CD14-positive monocyte (primary cell): ENCODE results near the gene DMWD. TPM values are rescaled to one million over a fixed set of nuclear protein-coding genes. Genes with fewer than 3 reads are reported as not detected.

Experiments used
- DNase-seq, 3 donors: peaks; one replicate each; pipeline ENCODE4 v3.0.0-alpha.2; 2011 to 2022
- H2AFZ ChIP-seq: 2 replicates; pipeline ENCODE4 v1.6.0; 2012; ENCODE audit warnings: mild to moderate bottlenecking, low read depth, low read length, inconsistent platforms; ENCODE audit not compliant: insufficient read depth, poor library complexity, severe bottlenecking
- H3K27ac ChIP-seq, 2 donors: 1 replicate in 1 of 2; 2 replicates in 1 of 2; pipeline ENCODE4 v1.5.1; 2012 to 2013; ENCODE audit warnings: low read length in 2 of 2, control low read depth in 1 of 2, inconsistent platforms in 1 of 2, low read depth in 1 of 2, mild to moderate bottlenecking in 1 of 2
- H3K27me3 ChIP-seq, 2 donors: one replicate each; pipeline versions ENCODE4 v1.6.0 to v1.6.1; 2011 to 2013; ENCODE audit warnings: low read length in 2 of 2; ENCODE audit not compliant: control insufficient read depth in 2 of 2, insufficient read depth in 2 of 2
- H3K36me3 ChIP-seq, 2 donors: replicated peaks in 1 of 2; 1 replicate in 1 of 2; 2 replicates in 1 of 2; pipeline versions ENCODE4 v1.5.1 to v1.6.1; 2012 to 2013; ENCODE audit warnings: low read length in 2 of 2, control low read depth in 1 of 2, inconsistent platforms in 1 of 2, mild to moderate bottlenecking in 1 of 2; ENCODE audit not compliant: insufficient read depth in 2 of 2, control insufficient read depth in 1 of 2
- H3K4me1 ChIP-seq, 2 donors: 1 replicate in 1 of 2; 2 replicates in 1 of 2; pipeline versions ENCODE4 v1.5.1 to v1.6.1; 2012 to 2013; ENCODE audit warnings: low read length in 2 of 2, control low read depth in 1 of 2, inconsistent platforms in 1 of 2, mild to moderate bottlenecking in 1 of 2, moderate library complexity in 1 of 2; ENCODE audit not compliant: insufficient read depth in 2 of 2, control insufficient read depth in 1 of 2
- H3K4me2 ChIP-seq: replicated peaks from 2 replicates; pipeline ENCODE3; 2012; ENCODE audit warnings: low read length, moderate library complexity, mild to moderate bottlenecking; ENCODE audit not compliant: poor library complexity, severe bottlenecking; ENCODE audit errors: extremely low read depth
- H3K4me3 ChIP-seq, 3 experiments: fragments of 200-600 bp in 1 of 3; sonication (generic) in 1 of 3; replicated peaks in 1 of 3; 1 replicate in 2 of 3; 2 replicates in 1 of 3; pipeline ENCODE4 v1.5.1; 2011 to 2013; ENCODE audit warnings: low read length in 3 of 3, mild to moderate bottlenecking in 3 of 3, control low read depth in 2 of 3, low read depth in 2 of 3, inconsistent platforms in 1 of 3, moderate library complexity in 1 of 3
- H3K79me2 ChIP-seq: 2 replicates; pipeline ENCODE4 v1.6.0; 2012; ENCODE audit warnings: mild to moderate bottlenecking, control low read depth, inconsistent platforms, low read length, moderate library complexity; ENCODE audit not compliant: insufficient read depth
- H3K9ac ChIP-seq: 2 replicates; pipeline ENCODE4 v1.6.0; 2017; ENCODE audit warnings: low read length, mild to moderate bottlenecking; ENCODE audit not compliant: insufficient read depth, poor library complexity, severe bottlenecking
- H3K9me3 ChIP-seq, 2 donors: replicated peaks in 1 of 2; 1 replicate in 1 of 2; 2 replicates in 1 of 2; pipeline versions ENCODE4 v1.5.1 to v1.6.1; 2012 to 2013; ENCODE audit warnings: low read length in 2 of 2, control low read depth in 1 of 2; ENCODE audit not compliant: control insufficient read depth in 1 of 2, insufficient read depth in 1 of 2
- H4K20me1 ChIP-seq: 2 replicates; pipeline ENCODE4 v1.6.0; 2012; ENCODE audit warnings: mild to moderate bottlenecking, low read length, control low read depth, moderate library complexity; ENCODE audit not compliant: insufficient read depth
- H3K27ac Mint-ChIP-seq, 7 donors: one replicate each; pipeline ENCODE4 v1.8.0; 2020; ENCODE audit warnings: mild to moderate bottlenecking in 7 of 7, mixed read lengths in 7 of 7, moderate library complexity in 6 of 7, inconsistent platforms in 2 of 7
- H3K27me3 Mint-ChIP-seq, 3 donors: one replicate each; pipeline ENCODE4 v1.8.0; 2021 to 2022; ENCODE audit warnings: low read depth in 3 of 3, mild to moderate bottlenecking in 3 of 3, mixed read lengths in 3 of 3, moderate library complexity in 3 of 3, inconsistent platforms in 1 of 3
- H3K36me3 Mint-ChIP-seq, 2 donors: one replicate each; pipeline ENCODE4 v1.8.0; 2020; ENCODE audit warnings: mixed read lengths in 2 of 2, inconsistent platforms in 1 of 2, mild to moderate bottlenecking in 1 of 2
- H3K4me1 Mint-ChIP-seq: one replicate; pipeline ENCODE4 v1.8.0; 2020; ENCODE audit warnings: mild to moderate bottlenecking, mixed read lengths
- H3K4me3 Mint-ChIP-seq, 2 donors: one replicate each; pipeline ENCODE4 v1.8.0; 2020; ENCODE audit warnings: mild to moderate bottlenecking in 2 of 2, mixed read lengths in 2 of 2, moderate library complexity in 1 of 2
- H3K9me3 Mint-ChIP-seq, 7 donors: one replicate each; pipeline ENCODE4 v1.8.0; 2020 to 2022; ENCODE audit warnings: mixed read lengths in 7 of 7, mild to moderate bottlenecking in 6 of 7, moderate library complexity in 6 of 7, inconsistent platforms in 2 of 7
- WGBS: methylation state at CpG from one replicate; pipeline ENCODE4 v1.1.5; 2013; ENCODE audit warnings: missing lambda C conversion rate; ENCODE audit not compliant: insufficient coverage; 5-methylcytosine and 5-hydroxymethylcytosine counted together
- intact Hi-C, 2 donors: fragments of 100-400 bp; cut with micrococcal nuclease; formaldehyde crosslinking; loops; one replicate each; pipeline versions ENCODE4 v1.15.0 to v1.15.1; 2023
- polyA plus RNA-seq, 3 donors: library from polyadenylated mRNA; depleted of rRNA in 1 of 3; unstranded in 2 of 3; stranded (reverse) in 1 of 3; fragments of 300-500 nt in 2 of 3; fragments of >200 nt in 1 of 3; fragmentation: Illumina TruSeq in 2 of 3; gene quantifications; 1 replicate in 2 of 3; 2 replicates in 1 of 3; pipeline ENCODE4 v1.2.3, GENCODE V29; 2012 to 2021
- TF ChIP-seq, protein P1 (sequence below): fragments of 200-600 bp; IDR thresholded peaks from one replicate; pipeline ENCODE4 v1.8.0; 2022; ENCODE audit warnings: antibody characterized with exemption, mild to moderate bottlenecking

DMWD gene
- polyA plus RNA-seq, 3 donors: 1.5 to 3.4 (median 2.4) TPM

- H3K9me3 Mint-ChIP-seq: peaks cover 4 to 22% (median 9%) of the 10 kb centered on the region in 7 donors
- Histone ChIP-seq H3K4me1 (peaks cover 13 to 18% of the 10 kb centered on the region in 2 donors), H3K9ac (no peak overlapping the region), H2AFZ (no peak overlapping the region), H3K27me3 (peaks cover 14 to 71% of the 10 kb centered on the region in 2 donors), H3K79me2 (no peaks in the 10 kb centered on the region), H3K36me3 (no peaks in the 10 kb centered on the region), H3K27ac (no peak overlapping the region), H3K9me3 (peaks cover 7% of the 10 kb centered on the region in 2 donors), H3K4me3 (no peak overlapping the region), H3K4me2 (no peak overlapping the region), H4K20me1 (peaks cover 4% of the 10 kb centered on the region)
- peaks cover 78 to 87% (median 85%) of the 10 kb centered on the region in 3 donors for H3K27me3 Mint-ChIP-seq
- peak overlapping the region in 1 of 7 donors; percentile 19 for H3K27ac Mint-ChIP-seq
- peak overlapping the region in 1 of 2 donors; percentile 81 for H3K4me3 Mint-ChIP-seq
- intact Hi-C loops: no loop called here
- peaks cover 16% of the 10 kb centered on the region for H3K4me1 Mint-ChIP-seq
- no peaks in the 10 kb centered on the region for H3K36me3 Mint-ChIP-seq
- DNase-seq: no peak
- 88% methylated on average over 4 of the region's 8 CpGs for WGBS
- TF ChIP-seq, protein P1, sequence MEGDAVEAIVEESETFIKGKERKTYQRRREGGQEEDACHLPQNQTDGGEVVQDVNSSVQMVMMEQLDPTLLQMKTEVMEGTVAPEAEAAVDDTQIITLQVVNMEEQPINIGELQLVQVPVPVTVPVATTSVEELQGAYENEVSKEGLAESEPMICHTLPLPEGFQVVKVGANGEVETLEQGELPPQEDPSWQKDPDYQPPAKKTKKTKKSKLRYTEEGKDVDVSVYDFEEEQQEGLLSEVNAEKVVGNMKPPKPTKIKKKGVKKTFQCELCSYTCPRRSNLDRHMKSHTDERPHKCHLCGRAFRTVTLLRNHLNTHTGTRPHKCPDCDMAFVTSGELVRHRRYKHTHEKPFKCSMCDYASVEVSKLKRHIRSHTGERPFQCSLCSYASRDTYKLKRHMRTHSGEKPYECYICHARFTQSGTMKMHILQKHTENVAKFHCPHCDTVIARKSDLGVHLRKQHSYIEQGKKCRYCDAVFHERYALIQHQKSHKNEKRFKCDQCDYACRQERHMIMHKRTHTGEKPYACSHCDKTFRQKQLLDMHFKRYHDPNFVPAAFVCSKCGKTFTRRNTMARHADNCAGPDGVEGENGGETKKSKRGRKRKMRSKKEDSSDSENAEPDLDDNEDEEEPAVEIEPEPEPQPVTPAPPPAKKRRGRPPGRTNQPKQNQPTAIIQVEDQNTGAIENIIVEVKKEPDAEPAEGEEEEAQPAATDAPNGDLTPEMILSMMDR: no peak
Measured at GRCh38 chr19:45804959-45805230, 12.2 kb upstream of the DMWD start.

DNA sequence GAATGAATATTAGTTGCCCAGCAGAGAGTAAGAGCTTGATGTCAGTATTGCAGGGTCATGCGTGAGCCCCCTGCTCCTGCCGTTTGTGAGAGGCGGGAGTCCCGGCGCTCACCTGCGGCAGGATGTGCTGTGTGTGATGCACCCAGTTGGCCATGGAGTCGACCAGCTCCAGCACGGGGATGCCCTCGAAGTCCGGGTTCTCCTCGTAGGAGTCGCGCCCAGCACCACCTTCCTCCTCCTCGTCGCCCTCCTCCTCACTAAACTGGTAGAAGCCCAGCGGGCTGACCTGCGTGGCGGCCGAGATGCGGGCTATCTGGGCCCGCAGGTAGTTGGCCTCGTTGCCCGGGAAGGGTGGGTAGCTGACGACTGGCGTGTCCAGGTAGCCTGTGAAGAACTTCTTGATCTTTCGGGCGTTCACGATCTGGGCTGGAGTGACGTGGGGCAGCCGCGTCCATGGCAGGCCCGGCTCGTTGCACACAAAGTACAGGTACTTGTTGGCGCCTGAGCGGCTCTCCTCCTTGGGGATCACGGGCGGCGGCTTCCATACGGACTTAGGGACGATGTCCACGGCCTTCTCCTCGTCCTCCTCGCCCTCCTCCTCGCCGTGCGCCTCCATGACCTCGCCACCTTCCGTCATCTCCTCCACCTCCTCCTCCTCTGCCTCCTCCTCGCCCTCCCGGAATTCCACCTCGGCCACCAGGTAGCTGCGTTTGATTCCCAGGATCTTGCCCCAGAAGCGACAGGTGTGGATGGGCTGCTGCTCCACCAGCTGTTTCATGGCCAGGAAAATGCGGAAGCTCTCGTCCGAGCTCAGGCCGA lies 11.7 kb upstream of the DMWD start:
- intact Hi-C loops: no loop called here

More for the DNA sequence above, 11.7 kb upstream of the DMWD start:
- H3K4me2 ChIP-seq: no peak overlapping the region
- H3K9me3 Mint-ChIP-seq: peaks cover 4 to 25% (median 9%) of the 10 kb centered on the region in 7 donors
- H3K79me2 ChIP-seq: no peaks in the 10 kb centered on the region
- no peak overlapping the region for H3K27ac Mint-ChIP-seq
- H3K27me3 ChIP-seq: peaks cover 17 to 76% of the 10 kb centered on the region in 2 donors
- no peaks in the 10 kb centered on the region for H3K36me3 Mint-ChIP-seq
- no peak overlapping the region for H2AFZ ChIP-seq
- H4K20me1 ChIP-seq: peaks cover 4% of the 10 kb centered on the region
- no peaks in the 10 kb centered on the region for H3K36me3 ChIP-seq
- H3K9me3 ChIP-seq: peaks cover 7% of the 10 kb centered on the region in 2 donors
- H3K9ac ChIP-seq: no peak overlapping the region
- TF ChIP-seq, protein P1: no peak
- H3K4me3 ChIP-seq: no peak overlapping the region
- no peak overlapping the region for H3K27ac ChIP-seq
- no peak for DNase-seq
- H3K27me3 Mint-ChIP-seq: peaks cover 80 to 90% (median 87%) of the 10 kb centered on the region in 3 donors
- WGBS: 96% methylated on average over 51 of the region's 57 CpGs
- H3K4me1 Mint-ChIP-seq: peaks cover 10% of the 10 kb centered on the region
- peak overlapping the region in 1 of 2 donors; percentile 81 for H3K4me3 Mint-ChIP-seq
- peaks cover 8 to 13% of the 10 kb centered on the region in 2 donors for H3K4me1 ChIP-seq
